Body of pancreas (tissue), 4 donors: ENCODE results near the gene ARSG. TPM values are rescaled to one million over a fixed set of nuclear protein-coding genes. Genes with fewer than 3 reads are reported as not detected.

Experiments
- ATAC-seq: fragments of 150-250 bp; one replicate; pipeline ENCODE4 v1.9.1; 2016
- DNase-seq, 4 donors: peaks; one replicate each; pipeline ENCODE4 v3.0.0-alpha.2; 2019
- H3K27ac ChIP-seq, 4 donors: fragments of 200-600 bp; sonication (generic); 1 replicate in 3 of 4; 2 replicates in 1 of 4; pipeline versions ENCODE4 v1.5.1 to v1.6.1; 2016 to 2019; ENCODE audit warnings: mild to moderate bottlenecking in 1 of 4, mixed read lengths in 1 of 4, moderate library complexity in 1 of 4
- H3K27me3 ChIP-seq, 2 donors: fragments of 200-600 bp; sonication (generic); one replicate each; pipeline ENCODE4 v1.6.0; 2016; ENCODE audit warnings: mild to moderate bottlenecking in 1 of 2
- H3K36me3 ChIP-seq, 2 donors: fragments of 200-600 bp; sonication (generic); replicated peaks in 1 of 2; 2 replicates each; pipeline ENCODE4 v1.5.1; 2016; ENCODE audit warnings: low read depth in 2 of 2; ENCODE audit not compliant: insufficient read depth in 1 of 2
- H3K4me1 ChIP-seq: fragments of 200-600 bp; sonication (generic); one replicate; pipeline ENCODE4 v1.6.0; 2016
- H3K4me3 ChIP-seq, 2 donors: fragments of 200-600 bp; sonication (generic); 1 replicate in 1 of 2; 2 replicates in 1 of 2; pipeline ENCODE4 v1.5.1; 2016 to 2019
- H3K9me3 ChIP-seq, 3 donors: fragments of 200-600 bp; sonication (generic); 1 replicate in 2 of 3; 2 replicates in 1 of 3; pipeline ENCODE4 v1.5.1; 2016
- POLR2A ChIP-seq, 3 donors: fragments of 450-650 bp; IDR thresholded peaks; one replicate each; pipeline ENCODE4 v1.6.1; 2016; ENCODE audit warnings: antibody characterized with exemption in 3 of 3, mild to moderate bottlenecking in 2 of 3
- WGBS, 2 donors: methylation state at CpG; one replicate each; pipeline ENCODE4 v1.1.5; 2017; 5-methylcytosine and 5-hydroxymethylcytosine counted together
- intact Hi-C: fragments of 100-400 bp; cut with DNase I; formaldehyde crosslinking; loops from one replicate; pipeline ENCODE4 v1.15.1; 2023
- total RNA-seq, 2 donors: library from RNA; depleted of rRNA; stranded (reverse); fragments of >200 nt; gene quantifications; one replicate each; pipeline ENCODE4 v1.1.0, GENCODE V29; 2016
- TF ChIP-seq, protein P1 (sequence below), 7 experiments: fragments of 450-650 bp in 4 of 7; fragments of 200-600 bp in 3 of 7; sonication (generic) in 3 of 7; IDR thresholded peaks; one replicate each; pipeline ENCODE4 v1.5.1; 2016 to 2019; ENCODE audit warnings: antibody characterized with exemption in 7 of 7

The ARSG gene
- total RNA-seq, 2 donors from 2014 or later: 0.52 to 1.6 TPM

- Histone ChIP-seq H3K4me1 (no peaks in the 10 kb centered on the region), H3K36me3 (no peaks in the 10 kb centered on the region), H3K27ac (no peak overlapping the region), H3K27me3 (no peaks in the 10 kb centered on the region), H3K4me3 (no peak overlapping the region), H3K9me3 (no peaks in the 10 kb centered on the region)
- intact Hi-C loops: no loop called here
- DNase-seq: no peak
- ATAC-seq: no peak
- TF ChIP-seq, protein P1, sequence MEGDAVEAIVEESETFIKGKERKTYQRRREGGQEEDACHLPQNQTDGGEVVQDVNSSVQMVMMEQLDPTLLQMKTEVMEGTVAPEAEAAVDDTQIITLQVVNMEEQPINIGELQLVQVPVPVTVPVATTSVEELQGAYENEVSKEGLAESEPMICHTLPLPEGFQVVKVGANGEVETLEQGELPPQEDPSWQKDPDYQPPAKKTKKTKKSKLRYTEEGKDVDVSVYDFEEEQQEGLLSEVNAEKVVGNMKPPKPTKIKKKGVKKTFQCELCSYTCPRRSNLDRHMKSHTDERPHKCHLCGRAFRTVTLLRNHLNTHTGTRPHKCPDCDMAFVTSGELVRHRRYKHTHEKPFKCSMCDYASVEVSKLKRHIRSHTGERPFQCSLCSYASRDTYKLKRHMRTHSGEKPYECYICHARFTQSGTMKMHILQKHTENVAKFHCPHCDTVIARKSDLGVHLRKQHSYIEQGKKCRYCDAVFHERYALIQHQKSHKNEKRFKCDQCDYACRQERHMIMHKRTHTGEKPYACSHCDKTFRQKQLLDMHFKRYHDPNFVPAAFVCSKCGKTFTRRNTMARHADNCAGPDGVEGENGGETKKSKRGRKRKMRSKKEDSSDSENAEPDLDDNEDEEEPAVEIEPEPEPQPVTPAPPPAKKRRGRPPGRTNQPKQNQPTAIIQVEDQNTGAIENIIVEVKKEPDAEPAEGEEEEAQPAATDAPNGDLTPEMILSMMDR (IDR thresholded peaks at IDR 0.05): no peak
- TF ChIP-seq POLR2A (IDR thresholded peaks at IDR 0.05): no peak
- 96 to 100% methylated on average over 8 of the region's 8 CpGs for WGBS, 2 donors
Measured at GRCh38 chr17:68324654-68325336, 33.5 kb downstream of the ARSG start.

GRCh38 chr17:68325961-68326360 lies 34.7 kb downstream of the ARSG start:
- Histone ChIP-seq H3K9me3 (no peaks in the 10 kb centered on the region), H3K4me3 (no peak overlapping the region), H3K4me1 (no peaks in the 10 kb centered on the region), H3K27ac (no peak overlapping the region), H3K36me3 (no peaks in the 10 kb centered on the region), H3K27me3 (no peaks in the 10 kb centered on the region)
- TF ChIP-seq POLR2A (IDR thresholded peaks at IDR 0.05): no peak
- TF ChIP-seq, protein P1 (IDR thresholded peaks at IDR 0.05): no peak
- 56 to 81% methylated on average over 5 of the region's 5 CpGs for WGBS, 2 donors
- no peak for ATAC-seq
- intact Hi-C loops: no loop called here
- DNase-seq: no peak

- Histone ChIP-seq H3K36me3 (no peaks in the 10 kb centered on the region), H3K27ac (no peak overlapping the region), H3K4me1 (no peaks in the 10 kb centered on the region), H3K27me3 (no peaks in the 10 kb centered on the region), H3K4me3 (no peak overlapping the region), H3K9me3 (peaks cover 0 to 4% (median 0%) of the 10 kb centered on the region in 3 donors)
- WGBS, 2 donors: 69 to 76% methylated on average over 5 of the region's 5 CpGs
- DNase-seq (no peak), ATAC-seq (no peak)
- intact Hi-C loops: no loop called here
- TF ChIP-seq, protein P1 (IDR thresholded peaks at IDR 0.05): no peak
- no peak for TF ChIP-seq POLR2A (IDR thresholded peaks at IDR 0.05)
Measured at GRCh38 chr17:68326681-68327080, 35.4 kb downstream of the ARSG start.

DNA sequence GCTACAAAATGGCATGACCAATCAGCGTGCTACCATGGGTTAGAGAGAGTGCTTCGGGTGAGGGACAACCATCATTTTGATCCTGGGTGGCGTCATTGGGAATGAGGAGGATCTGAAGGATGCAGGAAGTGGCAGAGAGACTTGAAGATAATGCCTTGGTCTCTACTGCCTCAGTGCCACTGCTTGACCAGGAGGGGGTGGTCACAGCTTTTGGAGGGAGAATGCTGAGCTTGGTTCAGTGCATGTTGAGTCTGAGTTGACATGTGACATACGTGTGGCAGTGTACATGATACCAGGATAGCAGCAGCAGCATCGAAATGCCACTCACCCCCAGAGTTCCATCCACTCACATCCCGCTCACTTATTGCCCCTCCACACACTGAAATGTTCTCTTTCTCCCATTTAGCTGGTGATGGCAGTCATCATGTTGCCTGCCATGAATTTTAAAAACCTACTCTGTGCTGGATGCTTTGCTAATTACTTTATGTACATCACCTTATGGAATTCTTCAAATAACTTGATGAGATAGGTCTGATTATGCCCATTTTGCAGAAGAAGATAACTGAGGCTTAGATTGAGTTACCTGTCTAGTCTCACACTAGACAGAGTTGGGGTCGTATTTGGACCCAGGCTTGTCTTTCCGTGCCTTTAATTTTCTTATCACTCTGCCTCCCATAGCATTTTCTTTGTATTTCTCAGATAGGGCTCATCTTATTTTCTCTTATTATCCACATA lies 36.7 kb downstream of the ARSG start:
- TF ChIP-seq, protein P1 (IDR thresholded peaks at IDR 0.05): peak in 1 of 7 experiments; percentile 1
- TF ChIP-seq POLR2A (IDR thresholded peaks at IDR 0.05): no peak
- intact Hi-C loops: no loop called here
- peaks cover 0 to 10% (median 0%) of the 10 kb centered on the region in 3 donors for H3K9me3 ChIP-seq
- 79 to 87% methylated on average over 8 of the region's 8 CpGs for WGBS, 2 donors
- no peaks in the 10 kb centered on the region for H3K27me3 ChIP-seq
- H3K4me3 ChIP-seq: no peak overlapping the region
- no peaks in the 10 kb centered on the region for H3K4me1 ChIP-seq
- no peak overlapping the region for H3K27ac ChIP-seq
- no peak for DNase-seq
- no peak for ATAC-seq
- H3K36me3 ChIP-seq: no peaks in the 10 kb centered on the region
